Vagina (tissue), 2 donors: Measurements from ENCODE around the gene PCNX3. TPM values are rescaled to one million over a fixed set of nuclear protein-coding genes. Genes with fewer than 3 reads are reported as not detected.

ENCODE experiments used
- DNase-seq, 2 donors: peaks; one replicate each; pipeline ENCODE4 v3.0.0-alpha.2; 2017; ENCODE audit errors: extremely low spot score in 2 of 2
- H3K27ac ChIP-seq: fragments of 200-600 bp; sonication (generic); one replicate; pipeline ENCODE4 v1.5.1; 2019
- H3K27me3 ChIP-seq: fragments of 200-600 bp; sonication (generic); one replicate; pipeline ENCODE4 v1.5.1; 2019
- H3K36me3 ChIP-seq, 2 donors: fragments of 200-600 bp; sonication (generic); one replicate each; pipeline ENCODE4 v1.5.1; 2017 to 2019
- H3K4me1 ChIP-seq: fragments of 200-600 bp; sonication (generic); one replicate; pipeline ENCODE4 v1.5.1; 2019
- H3K4me3 ChIP-seq, 2 donors: fragments of 200-600 bp; sonication (generic); 1 replicate in 1 of 2; 2 replicates in 1 of 2; pipeline ENCODE4 v1.5.1; 2016 to 2019
- H3K9me3 ChIP-seq: fragments of 200-600 bp; sonication (generic); one replicate; pipeline ENCODE4 v1.5.1; 2019
- POLR2A ChIP-seq, 2 donors: fragments of 450-650 bp; IDR thresholded peaks; one replicate each; pipeline ENCODE4 v1.6.1; 2017; ENCODE audit warnings: antibody characterized with exemption in 2 of 2, mild to moderate bottlenecking in 2 of 2, moderate library complexity in 2 of 2
- POLR2AphosphoS5 ChIP-seq, 2 donors: sonication (generic); formaldehyde crosslinking; IDR thresholded peaks; one replicate each; pipeline ENCODE4 v1.9.0; 2017; ENCODE audit warnings: antibody characterized with exemption in 2 of 2, mild to moderate bottlenecking in 2 of 2, low read depth in 1 of 2; ENCODE audit not compliant: insufficient read depth in 1 of 2
- intact Hi-C: fragments of 100-400 bp; cut with DNase I; formaldehyde crosslinking; loops from one replicate; pipeline ENCODE4 v1.15.1; 2023
- total RNA-seq: library from RNA; depleted of rRNA; stranded (reverse); fragments of >200 nt; gene quantifications from one replicate; pipeline ENCODE4 v1.2.3, GENCODE V29; 2016
- TF ChIP-seq, protein P1 (sequence below), 3 experiments: fragments of 450-650 bp in 2 of 3; fragments of 200-600 bp in 1 of 3; sonication (generic) in 1 of 3; IDR thresholded peaks; one replicate each; pipeline ENCODE4 v1.5.1; 2017 to 2019; ENCODE audit warnings: antibody characterized with exemption in 3 of 3, mild to moderate bottlenecking in 2 of 3, moderate library complexity in 2 of 3

PCNX3 gene
- total RNA-seq, 1 donor from 2014 or later, result 24.8 TPM

DNA sequence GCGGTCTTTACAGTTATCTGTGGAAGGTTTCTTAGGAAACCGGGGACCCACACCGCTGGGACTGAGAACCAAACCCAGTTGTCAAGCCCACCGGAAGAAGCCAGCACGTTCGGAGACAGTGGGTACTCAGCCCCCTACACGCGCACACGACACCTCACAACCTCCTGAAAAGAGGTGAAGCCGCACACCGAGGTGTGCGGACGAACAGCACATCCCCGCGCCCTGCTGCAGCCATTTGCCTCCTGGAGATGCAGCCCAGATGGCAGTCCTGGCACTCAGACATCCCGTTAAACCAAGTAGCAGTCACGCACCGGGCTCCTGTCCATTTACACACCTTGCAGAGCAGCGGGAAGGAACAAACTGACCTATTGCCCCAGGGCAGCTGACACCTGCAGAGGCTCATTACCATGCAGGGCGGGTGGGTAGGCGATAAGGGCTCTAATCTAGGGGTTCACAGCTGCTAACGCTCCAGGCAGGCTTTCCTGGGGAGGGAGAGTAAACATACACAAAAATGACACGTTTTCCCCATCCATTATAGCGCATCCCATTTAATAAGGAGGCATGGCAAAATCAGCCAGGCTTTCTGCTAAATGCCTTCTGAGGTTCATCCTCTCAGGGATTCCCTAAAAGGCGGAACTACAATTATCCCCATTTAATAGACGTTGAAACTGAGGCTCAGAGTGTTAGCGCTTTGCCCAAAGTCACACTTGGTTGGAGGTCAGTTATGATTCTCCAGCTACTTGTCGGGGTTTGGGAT lies 40.6 kb upstream of the PCNX3 start:
- DNase-seq, result no peak
- peak overlapping the region; percentile 93 for H3K27ac ChIP-seq
- no peaks in the 10 kb centered on the region for H3K27me3 ChIP-seq
- no peaks in the 10 kb centered on the region for H3K9me3 ChIP-seq
- no peak for TF ChIP-seq POLR2A (IDR thresholded peaks at IDR 0.05)
- TF ChIP-seq, protein P1, sequence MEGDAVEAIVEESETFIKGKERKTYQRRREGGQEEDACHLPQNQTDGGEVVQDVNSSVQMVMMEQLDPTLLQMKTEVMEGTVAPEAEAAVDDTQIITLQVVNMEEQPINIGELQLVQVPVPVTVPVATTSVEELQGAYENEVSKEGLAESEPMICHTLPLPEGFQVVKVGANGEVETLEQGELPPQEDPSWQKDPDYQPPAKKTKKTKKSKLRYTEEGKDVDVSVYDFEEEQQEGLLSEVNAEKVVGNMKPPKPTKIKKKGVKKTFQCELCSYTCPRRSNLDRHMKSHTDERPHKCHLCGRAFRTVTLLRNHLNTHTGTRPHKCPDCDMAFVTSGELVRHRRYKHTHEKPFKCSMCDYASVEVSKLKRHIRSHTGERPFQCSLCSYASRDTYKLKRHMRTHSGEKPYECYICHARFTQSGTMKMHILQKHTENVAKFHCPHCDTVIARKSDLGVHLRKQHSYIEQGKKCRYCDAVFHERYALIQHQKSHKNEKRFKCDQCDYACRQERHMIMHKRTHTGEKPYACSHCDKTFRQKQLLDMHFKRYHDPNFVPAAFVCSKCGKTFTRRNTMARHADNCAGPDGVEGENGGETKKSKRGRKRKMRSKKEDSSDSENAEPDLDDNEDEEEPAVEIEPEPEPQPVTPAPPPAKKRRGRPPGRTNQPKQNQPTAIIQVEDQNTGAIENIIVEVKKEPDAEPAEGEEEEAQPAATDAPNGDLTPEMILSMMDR (IDR thresholded peaks at IDR 0.05), result no peak
- no peak for TF ChIP-seq POLR2AphosphoS5 (IDR thresholded peaks at IDR 0.05; ENCODE audit: insufficient read depth in 1 of 2, low read depth in 1 of 2)
- H3K36me3 ChIP-seq, result peaks cover 0 to 8% of the 10 kb centered on the region in 2 donors
- peak overlapping the region; percentile 81 to 98 for H3K4me3 ChIP-seq
- peaks cover 75% of the 10 kb centered on the region for H3K4me1 ChIP-seq
- intact Hi-C loops, result loop anchor here (5.0 kb wide), 1 partner anchor 37 kb away; the partner anchor contains the start of gene MAP3K11

DNA sequence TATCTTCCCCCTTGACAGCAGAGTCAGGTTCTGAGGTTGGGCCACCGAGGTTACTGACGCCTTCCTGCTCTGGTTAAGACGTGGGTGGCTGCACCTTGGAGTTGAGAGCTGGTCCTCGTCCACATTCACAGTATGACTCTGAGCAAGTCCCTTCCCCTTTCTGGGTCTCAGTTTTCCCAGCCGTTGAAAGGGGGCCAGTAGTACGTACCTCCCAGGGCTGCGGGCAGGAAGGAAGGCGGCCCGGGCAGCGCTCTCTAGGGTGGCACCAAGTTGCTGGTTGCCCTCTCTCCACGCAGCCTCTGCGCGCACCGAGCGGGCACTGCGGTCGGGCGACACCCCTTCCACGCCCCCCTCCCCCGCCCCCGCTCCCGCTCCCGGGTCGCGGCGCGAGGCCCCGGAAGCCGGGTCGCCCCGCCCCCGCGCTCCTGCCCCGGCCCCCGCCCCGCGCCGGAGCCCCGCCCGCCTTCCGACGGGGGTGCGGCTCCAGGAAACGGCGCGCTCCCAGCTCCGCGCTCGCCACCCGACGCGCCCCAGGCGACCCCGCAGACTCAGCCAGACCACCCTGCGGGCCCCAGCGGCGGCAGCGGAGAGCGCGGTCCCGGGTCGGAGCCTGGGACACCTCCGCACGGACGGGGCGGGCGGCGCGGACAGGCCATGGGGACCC lies 39.9 kb upstream of the PCNX3 start, which contains the start of gene EHBP1L1:
TSS of gene EHBP1L1 (plus strand) at position 486 of the 664 bp plus-strand sequence. CDS start 250 bp downstream, outside the sequence.
- H3K27ac ChIP-seq, result peak within 1 kb of the TSS; percentile 93
- peak within 1 kb of the TSS; percentile 81 to 98 for H3K4me3 ChIP-seq
- TF ChIP-seq, protein P1 (IDR thresholded peaks at IDR 0.05), result no peak
- TF ChIP-seq POLR2AphosphoS5 (IDR thresholded peaks at IDR 0.05; ENCODE audit: insufficient read depth in 1 of 2, low read depth in 1 of 2), result peak in 1 of 2 donors; percentile 56
- H3K27me3 ChIP-seq, result no peaks in the 10 kb centered on the region
- intact Hi-C loops, result no loop called here
- peaks cover 1 to 15% of the 10 kb centered on the region in 2 donors for H3K36me3 ChIP-seq
- peaks cover 73% of the 10 kb centered on the region for H3K4me1 ChIP-seq
- H3K9me3 ChIP-seq, result no peaks in the 10 kb centered on the region
- no peak for DNase-seq

DNA sequence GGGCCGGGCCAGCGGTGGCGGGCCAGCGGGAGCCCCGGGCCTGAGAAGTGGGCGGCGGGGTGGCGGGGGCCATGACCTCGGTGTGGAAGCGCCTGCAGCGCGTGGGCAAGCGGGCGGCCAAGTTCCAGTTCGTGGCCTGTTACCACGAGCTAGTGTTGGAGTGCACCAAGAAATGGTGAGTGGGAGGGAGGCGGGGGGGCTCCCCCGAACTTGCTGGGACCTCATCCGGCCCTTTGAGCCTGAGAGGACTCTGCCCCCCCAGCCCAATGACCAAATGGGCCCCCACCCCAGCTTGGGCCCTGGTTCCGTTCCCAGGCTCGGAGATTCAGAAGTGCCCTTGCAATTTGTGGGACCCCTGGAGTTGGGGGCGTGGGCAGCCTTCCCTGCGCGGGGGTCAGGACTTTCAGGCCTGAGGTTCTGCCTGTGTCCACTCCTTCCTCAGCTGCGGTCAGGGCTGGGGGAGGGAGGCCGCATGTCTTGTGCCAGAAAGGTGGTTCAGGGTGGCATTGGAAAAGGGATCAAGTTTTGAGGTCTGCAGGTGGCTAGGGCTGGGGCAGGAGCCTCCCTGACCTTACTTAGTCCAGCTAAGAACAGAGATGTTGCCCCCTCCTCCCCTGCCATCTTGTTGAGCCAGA lies 39.2 kb upstream of the PCNX3 start:
- TF ChIP-seq POLR2A (IDR thresholded peaks at IDR 0.05) (no peak), POLR2AphosphoS5 (IDR thresholded peaks at IDR 0.05; ENCODE audit: insufficient read depth in 1 of 2, low read depth in 1 of 2) (no peak)
- TF ChIP-seq, protein P1 (IDR thresholded peaks at IDR 0.05), result no peak
- peaks cover 3 to 22% of the 10 kb centered on the region in 2 donors for H3K36me3 ChIP-seq
- peak overlapping the region; percentile 93 for H3K27ac ChIP-seq
- H3K9me3 ChIP-seq, result no peaks in the 10 kb centered on the region
- H3K4me1 ChIP-seq, result peaks cover 67% of the 10 kb centered on the region
- H3K27me3 ChIP-seq, result no peaks in the 10 kb centered on the region
- DNase-seq, result no peak
- peak overlapping the region; percentile 81 to 98 for H3K4me3 ChIP-seq
- intact Hi-C loops, result no loop called here

DNA sequence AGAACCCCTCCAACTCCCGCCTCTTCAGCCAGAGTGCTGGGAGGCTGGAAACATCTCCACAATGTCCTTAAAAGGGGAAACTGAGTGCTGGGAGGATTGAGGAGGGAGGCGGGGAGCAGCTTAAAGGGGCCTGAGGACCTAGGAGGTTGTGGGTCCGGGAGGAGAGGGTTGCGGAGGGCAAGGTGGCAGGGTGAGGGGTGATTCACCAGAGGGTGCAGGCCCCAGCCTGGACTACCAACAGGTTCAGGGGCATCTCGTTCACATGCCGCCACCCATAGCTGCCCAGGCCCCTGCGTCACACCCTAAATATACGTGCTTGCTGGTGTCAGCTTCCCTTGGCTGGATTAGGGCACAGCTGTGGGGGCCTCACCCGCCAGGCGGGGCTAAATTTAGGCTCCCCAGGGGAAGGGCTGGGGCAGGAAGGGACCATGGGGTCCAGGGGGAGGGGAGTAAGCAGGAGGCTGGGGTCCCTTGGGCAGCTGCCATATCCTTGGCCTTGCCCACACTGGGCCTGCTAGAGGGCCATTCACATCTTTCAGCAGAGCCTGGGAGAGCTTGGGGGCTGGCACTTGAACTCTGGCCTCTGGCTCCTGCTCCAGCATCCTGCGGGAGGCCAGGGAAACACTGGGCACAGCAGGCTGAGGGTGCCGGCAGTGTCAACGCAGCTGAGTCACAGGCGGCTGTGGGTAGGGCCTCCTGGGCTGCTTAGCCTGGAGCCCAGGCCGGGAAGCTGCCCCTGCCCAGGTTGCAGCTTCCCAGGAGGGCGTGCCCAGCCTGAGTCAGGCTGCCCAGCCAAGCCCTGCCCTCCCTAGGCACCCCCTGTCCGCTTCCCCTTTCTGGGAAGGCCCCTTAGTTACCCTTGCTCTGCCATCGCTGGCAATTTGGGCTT lies 38.5 kb upstream of the PCNX3 start:
- DNase-seq, result no peak
- intact Hi-C loops, result no loop called here
- Histone ChIP-seq H3K27ac (peak overlapping the region; percentile 93), H3K36me3 (peaks cover 3 to 29% of the 10 kb centered on the region in 2 donors), H3K9me3 (no peaks in the 10 kb centered on the region), H3K4me1 (peaks cover 59% of the 10 kb centered on the region), H3K27me3 (no peaks in the 10 kb centered on the region), H3K4me3 (peak overlapping the region; percentile 81 to 98)
- TF ChIP-seq POLR2A (IDR thresholded peaks at IDR 0.05) (no peak), POLR2AphosphoS5 (IDR thresholded peaks at IDR 0.05; ENCODE audit: insufficient read depth in 1 of 2, low read depth in 1 of 2) (peak; percentile 38 to 73)
- TF ChIP-seq, protein P1 (IDR thresholded peaks at IDR 0.05), result no peak
